GM19455 (cell line): ENCODE results near the gene MAP3K4.
A peak's percentile ranks its signal among the peaks of the same experiment; 100 is the strongest.

Experiments
- ATAC-seq: cut with Tn5 transposase; IDR thresholded peaks from one replicate; pipeline ENCODE4 v1.9.1; 2021; ENCODE audit not compliant: unreplicated experiment

The MAP3K4 gene

GRCh38 chr6:161033667-161034066, 42.1 kb downstream of the MAP3K4 start:
- ATAC-seq = no peak

- peak; percentile 34 for ATAC-seq
Observed at GRCh38 chr6:161035182-161035980, 43.8 kb downstream of the MAP3K4 start.

DNA sequence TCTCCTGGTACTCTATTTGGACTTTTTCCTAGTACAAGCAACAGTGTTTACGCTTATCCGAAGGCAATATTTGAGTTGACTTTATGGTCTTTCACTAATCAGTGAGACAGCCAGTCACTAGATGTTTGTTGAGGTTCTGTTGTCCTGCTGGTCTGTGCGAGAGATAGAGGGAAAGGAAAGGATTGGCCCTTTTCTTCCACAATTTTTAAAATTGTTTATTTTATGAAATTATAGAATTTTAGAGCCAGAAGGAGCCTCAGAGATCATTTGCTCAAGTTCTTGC, 44.4 kb downstream of the MAP3K4 start:
- no peak for ATAC-seq

DNA sequence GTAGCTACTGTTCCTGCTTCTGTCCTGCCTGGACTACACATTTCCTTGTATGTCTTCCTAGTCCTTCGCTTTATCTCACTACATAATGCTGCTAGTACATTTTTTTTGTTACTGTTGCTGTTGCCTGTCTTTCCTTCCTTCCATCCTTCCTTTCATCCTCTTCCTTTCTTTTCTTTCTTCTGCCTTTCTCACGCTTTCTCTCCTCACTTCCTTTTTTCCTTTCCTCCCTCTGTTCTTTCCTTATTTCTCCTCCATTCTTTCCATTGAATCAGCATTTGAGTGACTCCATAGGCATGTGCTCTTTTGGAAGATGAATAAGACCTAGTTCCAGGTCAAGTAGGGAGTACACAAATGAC, 46.3 kb downstream of the MAP3K4 start:
- no peak for ATAC-seq

GRCh38 chr6:161038229-161039031, 46.9 kb downstream of the MAP3K4 start:
- ATAC-seq = peak; percentile 91

DNA sequence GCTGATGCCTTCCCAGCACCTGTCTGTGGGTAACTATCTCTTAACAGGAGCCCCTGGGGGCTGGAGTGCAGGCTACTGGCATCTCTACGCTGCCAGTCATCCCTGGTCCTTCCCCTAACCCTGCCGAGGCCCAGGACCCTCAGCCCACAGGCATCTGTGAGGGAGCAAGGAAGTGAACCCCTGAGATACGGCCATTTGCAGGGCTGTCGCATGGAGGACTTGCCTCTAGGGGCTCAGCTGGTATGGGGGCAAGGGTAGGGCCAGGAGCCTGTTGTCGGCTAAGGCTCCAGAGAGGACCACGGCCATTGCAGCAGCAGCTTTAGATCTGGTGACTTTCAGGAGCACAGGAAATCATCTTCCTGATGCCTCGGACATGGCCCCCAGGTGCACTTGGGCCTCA, 49.7 kb downstream of the MAP3K4 start:
- ATAC-seq = no peak

DNA sequence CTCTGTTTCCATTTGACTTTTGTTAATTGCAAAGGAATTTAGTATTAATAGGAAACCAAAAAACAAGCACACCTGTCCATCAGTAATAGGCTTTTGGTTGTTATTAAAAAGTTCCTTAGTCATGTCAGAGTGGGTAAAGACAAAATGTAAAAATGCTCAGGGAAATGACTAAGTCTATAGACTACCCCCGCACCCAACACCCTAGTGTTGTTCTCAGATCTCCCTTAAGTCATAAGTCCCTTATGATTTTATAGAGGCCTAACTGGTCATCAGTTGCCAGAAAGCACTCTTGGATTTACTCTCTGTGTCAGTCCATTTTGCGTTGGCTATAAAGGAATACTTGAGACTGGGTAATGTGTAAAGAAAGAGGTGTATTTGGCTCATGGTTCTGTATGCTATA, 52.8 kb downstream of the MAP3K4 start:
- ATAC-seq = no peak

GRCh38 chr6:161048641-161049040, 57.1 kb downstream of the MAP3K4 start:
- no peak for ATAC-seq

DNA sequence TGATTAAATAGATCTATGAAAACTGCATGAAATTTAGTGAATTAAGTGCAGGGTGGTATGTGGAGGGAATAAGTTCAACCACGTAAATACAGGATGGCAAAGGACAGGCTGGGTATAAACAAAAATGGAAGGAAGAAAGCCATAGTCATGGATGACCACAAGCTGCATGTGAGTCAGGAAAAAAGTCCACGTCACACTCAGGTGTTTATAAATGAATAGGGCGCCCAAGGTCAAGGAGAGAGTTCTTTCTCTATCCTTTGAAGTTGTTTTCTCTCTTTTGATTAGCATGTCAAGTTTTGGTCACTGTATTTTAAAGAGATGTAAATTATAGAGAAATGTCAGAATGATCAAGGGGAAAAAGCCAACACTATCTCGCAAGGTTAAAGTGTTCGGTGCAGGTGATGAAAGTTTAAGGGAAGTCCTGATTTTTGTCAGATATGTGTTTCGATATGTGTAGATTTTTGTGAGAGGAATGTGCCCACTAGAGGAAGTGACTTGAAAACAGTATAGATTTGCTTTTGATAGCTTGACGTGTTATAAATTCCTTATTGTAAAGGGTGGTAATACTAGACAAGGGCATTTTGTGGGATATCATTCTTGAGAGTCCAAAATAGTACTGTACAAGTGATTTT, 58.7 kb downstream of the MAP3K4 start:
- ATAC-seq = no peak

DNA sequence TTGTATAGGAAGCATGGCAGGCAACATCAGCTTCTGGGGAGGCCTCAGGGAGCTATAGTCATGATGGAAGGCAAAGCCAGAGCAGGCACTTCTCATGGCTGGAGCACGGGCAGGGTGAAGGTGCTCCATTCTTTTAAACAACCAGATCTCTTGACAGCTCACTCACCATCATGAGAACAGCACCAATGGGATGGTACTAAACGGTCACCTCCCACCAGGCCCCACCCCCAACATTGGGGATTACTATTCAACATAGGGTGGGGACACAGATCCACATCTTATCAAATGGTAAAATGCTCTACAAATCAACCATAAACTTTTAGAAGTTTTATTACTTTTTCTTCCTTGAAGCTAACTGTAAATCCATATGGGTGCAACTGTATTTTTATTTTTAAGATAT, 61.5 kb downstream of the MAP3K4 start:
- no peak for ATAC-seq

GRCh38 chr6:161054876-161055275, 63.3 kb downstream of the MAP3K4 start:
- ATAC-seq = no peak

GRCh38 chr6:161056451-161056850, 64.9 kb downstream of the MAP3K4 start:
- no peak for ATAC-seq

GRCh38 chr6:161057103-161058091, 65.8 kb downstream of the MAP3K4 start:
- ATAC-seq = no peak

- no peak for ATAC-seq
Observed at GRCh38 chr6:161058741-161059140, 67.2 kb downstream of the MAP3K4 start.

DNA sequence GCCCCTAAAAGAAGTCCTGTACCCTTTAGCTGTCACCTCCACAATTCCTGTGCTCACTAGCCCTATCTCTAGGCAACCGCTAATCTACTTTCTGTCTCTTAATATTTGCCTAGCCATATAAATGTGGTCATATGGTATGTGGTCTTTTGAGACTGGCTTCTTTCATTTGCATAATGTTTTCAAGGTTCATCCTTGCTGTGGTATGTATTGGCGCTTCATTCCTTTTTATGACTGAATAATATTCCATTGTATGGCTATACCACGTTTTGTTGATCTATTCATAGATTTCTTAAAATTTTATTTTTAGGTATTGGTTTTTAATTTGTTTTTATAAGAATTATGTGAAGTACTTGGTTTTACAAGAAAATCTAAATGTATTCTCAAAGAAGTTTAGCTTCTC, 70.0 kb downstream of the MAP3K4 start:
- ATAC-seq = no peak

DNA sequence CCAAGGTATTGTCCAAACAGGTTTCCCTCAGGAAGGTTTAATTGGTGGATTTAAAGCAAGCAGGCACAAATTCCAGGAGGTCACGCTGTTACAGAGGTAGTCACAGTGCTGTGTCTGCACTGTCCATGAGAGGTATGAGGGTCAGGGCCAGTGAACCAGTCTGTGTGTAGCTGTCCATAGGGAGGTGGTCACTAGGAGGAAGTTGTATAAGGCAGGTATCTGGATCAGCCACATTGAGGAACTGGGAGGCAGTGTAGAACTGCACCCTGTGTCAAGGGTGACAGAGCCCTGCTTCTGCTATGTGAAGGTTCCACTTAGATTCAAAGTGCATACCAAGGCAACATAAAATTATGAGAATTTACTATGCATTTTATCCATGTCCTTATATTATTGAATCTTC, 73.3 kb downstream of the MAP3K4 start:
- ATAC-seq = no peak

GRCh38 chr6:161066511-161066910, 74.9 kb downstream of the MAP3K4 start:
- ATAC-seq = no peak

DNA sequence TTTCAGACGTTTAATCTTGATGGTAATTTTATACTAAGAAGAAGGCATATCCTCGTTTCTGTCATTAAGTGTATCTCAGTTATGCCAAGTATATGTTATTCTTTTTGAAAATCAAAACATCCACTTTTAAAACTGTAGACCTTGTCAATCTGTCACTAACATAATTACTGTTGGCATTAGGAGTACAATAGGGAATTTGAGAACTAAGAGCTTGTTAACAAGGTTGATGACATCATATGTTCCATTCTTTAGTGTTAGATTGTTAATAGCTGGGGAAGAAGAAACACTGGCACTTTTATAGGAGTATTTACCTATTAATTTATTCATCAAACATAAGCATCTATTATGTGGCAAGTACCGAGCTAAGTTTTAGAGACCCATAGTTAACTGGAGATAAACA, 76.2 kb downstream of the MAP3K4 start:
- ATAC-seq = no peak

DNA sequence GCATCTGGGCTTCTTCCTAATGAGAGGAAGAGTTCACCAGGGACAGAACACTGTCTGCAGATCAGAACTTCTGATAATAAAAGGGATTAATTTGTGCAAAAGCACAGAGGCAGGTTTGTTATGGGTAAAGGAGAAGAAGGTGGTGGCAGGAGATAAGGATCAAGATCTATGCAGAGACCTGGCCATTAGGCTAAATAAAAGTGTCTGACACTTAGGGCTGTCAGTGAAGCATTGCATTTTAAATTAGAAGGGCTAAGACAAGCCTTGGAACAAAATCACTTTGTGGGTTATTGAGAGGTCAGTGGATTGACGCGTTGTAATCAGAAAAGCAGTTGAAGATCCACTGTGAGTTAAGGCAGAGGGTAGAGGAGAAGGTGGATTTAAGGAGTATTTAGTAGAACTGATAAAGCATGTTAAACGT, 76.8 kb downstream of the MAP3K4 start:
- ATAC-seq = no peak

DNA sequence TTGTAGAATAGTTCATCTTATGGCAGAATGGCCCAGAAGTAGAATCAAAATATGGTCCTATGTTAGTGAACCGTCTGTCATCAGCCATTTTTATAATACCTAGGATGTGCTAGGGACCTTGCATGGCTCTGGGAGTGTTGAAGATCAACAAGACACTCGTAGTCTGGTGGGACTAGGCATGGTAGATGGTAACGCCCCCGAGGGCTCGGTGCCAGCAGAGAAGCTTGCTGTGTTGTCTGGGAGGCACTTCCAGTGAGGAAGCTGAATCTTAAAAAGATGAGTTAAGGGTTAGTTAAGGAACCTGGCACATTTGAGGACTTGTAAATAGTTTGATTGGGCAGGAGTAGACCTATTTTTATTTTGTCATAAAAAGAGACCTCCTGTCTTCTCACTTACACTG, 82.4 kb downstream of the MAP3K4 start:
- no peak for ATAC-seq

- ATAC-seq = no peak
Observed at GRCh38 chr6:161074496-161075121, 83.0 kb downstream of the MAP3K4 start.
